Thoracic aorta (tissue), 2 donors: ENCODE measurements around the gene ARID1A. TPM values are rescaled to one million over a fixed set of nuclear protein-coding genes. Genes with fewer than 3 reads are reported as not detected.

Experiments used
- ATAC-seq: fragments of 150-250 bp; one replicate; pipeline ENCODE4 v1.8.0; 2017; ENCODE audit warnings: low read depth; ENCODE audit not compliant: insufficient number of reproducible peaks, low FRiP score
- DNase-seq: peaks from one replicate; pipeline ENCODE4 v3.0.0-alpha.2; 2020; ENCODE audit warnings: low spot score
- H3K27ac ChIP-seq, 2 donors: fragments of 200-600 bp; sonication (generic); 1 replicate in 1 of 2; 2 replicates in 1 of 2; pipeline ENCODE4 v1.5.1; 2016; ENCODE audit warnings: mild to moderate bottlenecking in 2 of 2, moderate library complexity in 2 of 2
- H3K27me3 ChIP-seq: fragments of 200-600 bp; sonication (generic); replicated peaks from 2 replicates; pipeline ENCODE4 v1.6.0; 2016; ENCODE audit warnings: mild to moderate bottlenecking; ENCODE audit not compliant: insufficient read depth
- H3K36me3 ChIP-seq: fragments of 200-600 bp; sonication (generic); one replicate; pipeline ENCODE4 v1.5.1; 2016
- H3K4me1 ChIP-seq, 2 donors: fragments of 200-600 bp; sonication (generic); 1 replicate in 1 of 2; 2 replicates in 1 of 2; pipeline versions ENCODE4 v1.5.1 to v1.6.0; 2016; ENCODE audit warnings: low read depth in 2 of 2, mild to moderate bottlenecking in 1 of 2; ENCODE audit not compliant: control insufficient read depth in 1 of 2
- H3K4me3 ChIP-seq: fragments of 200-600 bp; sonication (generic); 2 replicates; pipeline ENCODE4 v1.5.1; 2016; ENCODE audit warnings: mild to moderate bottlenecking
- H3K9me3 ChIP-seq: fragments of 200-600 bp; sonication (generic); 2 replicates; pipeline ENCODE4 v1.5.1; 2016
- total RNA-seq, 2 donors: library from RNA; depleted of rRNA; stranded (reverse); fragments of >200 nt; gene quantifications; one replicate each; pipeline versions ENCODE4 v1.1.0 to v1.2.3, GENCODE V29; 2016
- TF ChIP-seq, protein P1 (sequence below): fragments of 200-600 bp; sonication (generic); IDR thresholded peaks from one replicate; pipeline ENCODE4 v1.5.1; 2019; ENCODE audit warnings: antibody characterized with exemption

Gene ARID1A
- total RNA-seq, 2 donors from 2014 or later: 53.6 to 69.2 TPM

DNA sequence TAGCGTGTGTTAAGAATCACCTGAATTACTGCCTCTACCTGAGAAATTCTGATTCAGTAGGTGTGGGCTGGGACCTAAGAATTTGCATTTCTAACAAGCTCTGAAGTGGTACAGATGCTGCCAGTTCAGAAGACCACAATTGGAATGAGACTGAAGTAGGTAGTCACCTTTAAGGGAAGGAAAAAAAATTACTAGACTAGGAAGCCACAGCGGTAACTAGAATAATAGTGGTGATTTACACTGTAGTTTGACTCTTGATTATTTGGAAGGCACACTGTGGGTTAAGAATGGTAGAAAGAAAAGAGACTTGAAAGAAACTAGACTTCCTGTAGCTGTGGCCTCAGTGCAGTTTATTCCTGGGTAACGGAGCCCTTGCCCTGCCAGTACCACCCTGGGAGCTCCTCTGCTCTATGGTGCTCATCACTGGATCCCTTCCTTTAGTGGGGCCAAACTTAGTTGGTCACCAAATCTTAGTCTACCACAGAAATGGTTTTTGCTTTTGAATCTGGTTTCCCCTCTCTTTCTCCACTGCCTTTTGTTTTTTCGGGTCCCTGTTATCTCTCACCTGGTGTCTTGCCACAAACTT is 43.6 kb downstream of the ARID1A start:
- ATAC-seq (no peak), DNase-seq (no peak)
- Histone ChIP-seq H3K4me1 (peaks cover 16 to 26% of the 10 kb centered on the region in 2 donors), H3K9me3 (no peaks in the 10 kb centered on the region), H3K27ac (no peak overlapping the region), H3K36me3 (peaks cover 26% of the 10 kb centered on the region), H3K4me3 (no peak overlapping the region), H3K27me3 (no peaks in the 10 kb centered on the region)
- TF ChIP-seq, protein P1, sequence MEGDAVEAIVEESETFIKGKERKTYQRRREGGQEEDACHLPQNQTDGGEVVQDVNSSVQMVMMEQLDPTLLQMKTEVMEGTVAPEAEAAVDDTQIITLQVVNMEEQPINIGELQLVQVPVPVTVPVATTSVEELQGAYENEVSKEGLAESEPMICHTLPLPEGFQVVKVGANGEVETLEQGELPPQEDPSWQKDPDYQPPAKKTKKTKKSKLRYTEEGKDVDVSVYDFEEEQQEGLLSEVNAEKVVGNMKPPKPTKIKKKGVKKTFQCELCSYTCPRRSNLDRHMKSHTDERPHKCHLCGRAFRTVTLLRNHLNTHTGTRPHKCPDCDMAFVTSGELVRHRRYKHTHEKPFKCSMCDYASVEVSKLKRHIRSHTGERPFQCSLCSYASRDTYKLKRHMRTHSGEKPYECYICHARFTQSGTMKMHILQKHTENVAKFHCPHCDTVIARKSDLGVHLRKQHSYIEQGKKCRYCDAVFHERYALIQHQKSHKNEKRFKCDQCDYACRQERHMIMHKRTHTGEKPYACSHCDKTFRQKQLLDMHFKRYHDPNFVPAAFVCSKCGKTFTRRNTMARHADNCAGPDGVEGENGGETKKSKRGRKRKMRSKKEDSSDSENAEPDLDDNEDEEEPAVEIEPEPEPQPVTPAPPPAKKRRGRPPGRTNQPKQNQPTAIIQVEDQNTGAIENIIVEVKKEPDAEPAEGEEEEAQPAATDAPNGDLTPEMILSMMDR: no peak

DNA sequence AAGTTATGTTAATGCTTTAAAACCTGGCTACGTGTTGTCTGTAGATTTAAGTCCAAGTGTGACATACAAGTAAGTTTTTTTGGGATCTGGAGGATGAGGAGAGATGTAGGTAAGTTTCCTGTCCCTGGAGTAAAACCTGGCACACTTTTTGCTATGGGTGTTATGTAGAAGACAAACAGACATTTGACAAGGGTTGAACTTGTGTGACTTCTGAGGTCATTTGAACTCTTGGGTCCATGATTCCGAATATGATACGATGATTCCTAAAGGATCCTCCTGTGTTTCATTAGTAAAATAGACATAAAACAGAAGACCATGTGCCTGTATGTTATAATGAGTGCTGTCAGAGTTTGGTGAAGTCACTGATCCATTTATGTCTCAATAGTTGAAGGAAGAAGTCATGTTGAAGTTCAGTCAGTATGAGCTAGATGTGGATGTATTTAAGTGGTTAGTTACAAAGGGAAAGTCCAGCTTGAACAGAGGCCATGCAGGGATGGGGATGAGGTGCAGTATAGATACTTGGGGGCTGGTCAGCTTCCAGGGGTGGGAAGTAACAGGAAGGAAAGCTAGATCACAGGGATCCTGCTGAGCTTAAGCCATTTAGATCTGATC is 44.3 kb downstream of the ARID1A start:
- TF ChIP-seq, protein P1: no peak
- ATAC-seq (no peak), DNase-seq (no peak)
- no peaks in the 10 kb centered on the region for H3K27me3 ChIP-seq
- peaks cover 25% of the 10 kb centered on the region for H3K36me3 ChIP-seq
- no peak overlapping the region for H3K27ac ChIP-seq
- no peak overlapping the region for H3K4me3 ChIP-seq
- H3K9me3 ChIP-seq: no peaks in the 10 kb centered on the region
- peaks cover 20 to 26% of the 10 kb centered on the region in 2 donors for H3K4me1 ChIP-seq

DNA sequence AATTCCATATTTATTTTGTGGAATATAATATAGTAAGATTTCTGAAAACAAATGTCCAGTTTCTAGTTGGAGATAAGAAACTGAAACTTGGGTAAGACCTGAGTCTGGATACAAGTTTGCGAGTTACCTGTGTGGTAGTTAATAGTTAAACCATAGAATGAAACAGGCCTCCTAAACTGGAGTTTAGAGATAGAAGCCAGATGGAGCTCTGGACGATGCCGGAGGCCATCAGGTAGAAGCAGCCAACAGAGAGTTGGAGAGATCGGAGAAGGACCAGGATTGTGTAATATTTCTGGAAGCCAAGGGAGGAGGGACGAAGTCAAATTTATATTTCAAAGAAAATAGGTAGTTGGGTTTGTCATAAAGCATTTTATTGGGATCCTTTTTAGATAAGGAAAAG is 45.1 kb downstream of the ARID1A start:
- H3K27ac ChIP-seq: no peak overlapping the region
- peaks cover 22% of the 10 kb centered on the region for H3K36me3 ChIP-seq
- no peaks in the 10 kb centered on the region for H3K9me3 ChIP-seq
- no peak for DNase-seq
- peaks cover 28 to 30% of the 10 kb centered on the region in 2 donors for H3K4me1 ChIP-seq
- H3K27me3 ChIP-seq: no peaks in the 10 kb centered on the region
- no peak for ATAC-seq
- H3K4me3 ChIP-seq: no peak overlapping the region
- TF ChIP-seq, protein P1: no peak

DNA sequence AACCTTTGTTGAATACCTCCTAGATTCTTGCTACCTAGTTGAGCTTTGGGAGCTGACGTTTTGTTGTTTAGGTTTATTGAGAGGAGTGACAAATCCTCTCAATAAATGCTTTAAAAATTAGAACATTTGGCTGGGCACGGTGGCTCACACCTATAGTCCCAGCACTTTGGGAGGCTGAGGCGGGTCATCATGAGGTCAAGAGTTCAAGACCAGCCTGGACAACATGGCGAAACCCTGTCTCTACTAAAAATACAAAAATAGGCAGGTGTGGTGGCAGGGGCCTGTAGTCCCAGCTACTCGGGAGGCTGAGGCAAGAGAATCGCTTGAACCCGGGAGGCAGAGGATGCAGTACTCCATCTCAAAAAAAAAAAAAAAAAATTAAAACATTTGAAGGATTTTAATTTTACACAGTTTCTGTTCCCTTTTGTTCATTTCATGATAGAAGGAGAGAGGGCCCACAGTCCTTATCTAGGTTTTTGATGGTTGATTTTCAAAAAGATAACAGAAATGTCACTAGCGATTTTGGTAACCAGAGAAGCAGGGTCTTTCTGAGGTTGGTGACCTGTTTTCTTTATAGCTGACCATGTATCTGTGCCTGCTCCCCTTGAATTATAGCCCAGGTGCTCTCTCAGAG is 47.7 kb downstream of the ARID1A start:
- TF ChIP-seq, protein P1: no peak
- Histone ChIP-seq H3K9me3 (no peaks in the 10 kb centered on the region), H3K4me1 (peaks cover 40 to 54% of the 10 kb centered on the region in 2 donors), H3K36me3 (peaks cover 6% of the 10 kb centered on the region), H3K4me3 (peak overlapping the region; percentile 1), H3K27ac (peak overlapping the region; percentile 69 to 90), H3K27me3 (no peaks in the 10 kb centered on the region)
- ATAC-seq (no peak), DNase-seq (no peak)
